ENCODE data around the gene NXPH2.

The NXPH2 gene

GRCh38 chr2:138779781-138780445 is at the start of gene NXPH2:
Gene NXPH2, minus strand, starts transcription at chr2:138780390. Its CDS starts 149 bp downstream, at chr2:138780241.
- DNase-seq (ENCODE audit: extremely low read depth, low read depth), result no peak
- H3K4me3 ChIP-seq (replicated peaks; ENCODE audit: low read depth, low read length), result no peak within 1 kb of the TSS
- TF ChIP-seq CTCF (IDR thresholded peaks at IDR 0.05; ENCODE audit: low read depth, low read length, missing control alignments), result no peak

- no peak for DNase-seq (ENCODE audit: extremely low read depth, low read depth)
- peak; percentile 36 for TF ChIP-seq CTCF (IDR thresholded peaks at IDR 0.05; ENCODE audit: low read depth, low read length, missing control alignments)
- no peak overlapping the region for H3K4me3 ChIP-seq (replicated peaks; ENCODE audit: low read depth, low read length)
Measured at GRCh38 chr2:138829326-138829919, 49.2 kb upstream of the NXPH2 start.

GRCh38 chr2:138827426-138828054 is 47.4 kb upstream of the NXPH2 start:
- H3K4me3 ChIP-seq (replicated peaks; ENCODE audit: low read depth, low read length), result no peak overlapping the region
- peak; percentile 39 for DNase-seq (ENCODE audit: extremely low read depth, low read depth)
- TF ChIP-seq CTCF (IDR thresholded peaks at IDR 0.05; ENCODE audit: low read depth, low read length, missing control alignments), result peak; percentile 55

- TF ChIP-seq CTCF (IDR thresholded peaks at IDR 0.05; ENCODE audit: low read depth, low read length, missing control alignments), result no peak
- no peak for DNase-seq (ENCODE audit: extremely low read depth, low read depth)
- no peak overlapping the region for H3K4me3 ChIP-seq (replicated peaks; ENCODE audit: low read depth, low read length)
Measured at GRCh38 chr2:138823666-138824065, 43.5 kb upstream of the NXPH2 start.

- no peak overlapping the region for H3K4me3 ChIP-seq (replicated peaks; ENCODE audit: low read depth, low read length)
- TF ChIP-seq CTCF (IDR thresholded peaks at IDR 0.05; ENCODE audit: low read depth, low read length, missing control alignments), result no peak
- DNase-seq (ENCODE audit: extremely low read depth, low read depth), result no peak
Measured at GRCh38 chr2:138819964-138820363, 39.8 kb upstream of the NXPH2 start.

GRCh38 chr2:138818556-138818955 is 38.4 kb upstream of the NXPH2 start:
- no peak for DNase-seq (ENCODE audit: extremely low read depth, low read depth)
- H3K4me3 ChIP-seq (replicated peaks; ENCODE audit: low read depth, low read length), result no peak overlapping the region
- TF ChIP-seq CTCF (IDR thresholded peaks at IDR 0.05; ENCODE audit: low read depth, low read length, missing control alignments), result no peak
